H1 (cell line): ENCODE results near the gene LRRC8D. TPM values are rescaled to one million over a fixed set of nuclear protein-coding genes. Genes with fewer than 3 reads are reported as not detected.

Experiments used
- CTCF ChIA-PET: fragments of 300-600 bp; sonication (Branson Sonifier 250); formaldehyde crosslinking; loops from one replicate; lab custom pipeline; 2021; ENCODE audit not compliant: partially characterized antibody; lab: Charles Lee
- POLR2A ChIA-PET: fragments of 300-600 bp; sonication (Branson Sonifier 250); formaldehyde crosslinking; loops from one replicate; lab custom pipeline; 2021; ENCODE audit warnings: inconsistent platforms; ENCODE audit not compliant: partially characterized antibody; lab: Charles Lee
- DNase-seq, 2 experiments: peaks; one replicate each; pipeline versions ENCODE4 v3.0.0 to v3.0.0-alpha.2; 2010 to 2022; ENCODE audit warnings: low spot score in 2 of 2, low read depth in 1 of 2, mixed read lengths in 1 of 2
- FAIRE-seq: peaks from 2 replicates; lab custom pipeline; 2011; peaks lifted over from hg19 to GRCh38; lab: Jason Lieb, UNC
- H2AFZ ChIP-seq: 2 replicates; pipeline ENCODE4 v1.8.1; 2012; ENCODE audit warnings: low read length, inconsistent platforms
- H2AK5ac ChIP-seq: 2 replicates; pipeline ENCODE4 v1.6.1; 2013; ENCODE audit warnings: low read depth, low read length
- H2BK120ac ChIP-seq: replicated peaks from 2 replicates; pipeline ENCODE3; 2013; ENCODE audit warnings: low read depth, low read length, inconsistent platforms
- H2BK12ac ChIP-seq: 2 replicates; pipeline ENCODE4 v1.6.1; 2013; ENCODE audit warnings: low read depth, low read length
- H2BK15ac ChIP-seq: 2 replicates; pipeline ENCODE4 v1.6.1; 2013; ENCODE audit warnings: low read length
- H2BK20ac ChIP-seq: 2 replicates; pipeline ENCODE4 v1.6.1; 2013; ENCODE audit warnings: low read length
- H2BK5ac ChIP-seq: 2 replicates; pipeline ENCODE4 v1.6.1; 2013; ENCODE audit warnings: low read depth, low read length
- H3K14ac ChIP-seq: 2 replicates; pipeline ENCODE4 v1.6.1; 2013; ENCODE audit warnings: inconsistent platforms; ENCODE audit not compliant: insufficient read length
- H3K18ac ChIP-seq: 2 replicates; pipeline ENCODE4 v1.6.1; 2013; ENCODE audit warnings: low read length; ENCODE audit errors: extremely low read depth
- H3K23ac ChIP-seq: 2 replicates; pipeline ENCODE4 v1.6.1; 2013; ENCODE audit warnings: inconsistent platforms; ENCODE audit not compliant: insufficient read length
- H3K23me2 ChIP-seq: 2 replicates; pipeline ENCODE4 v1.6.1; 2013; ENCODE audit warnings: low read depth, low read length
- H3K27ac ChIP-seq: 2 replicates; pipeline ENCODE4 v1.6.1; 2011; ENCODE audit warnings: low read depth, low read length, inconsistent platforms
- H3K27me3 ChIP-seq, 4 experiments: replicated peaks in 1 of 4; 1 replicate in 1 of 4; 2 replicates in 3 of 4; pipeline versions ENCODE4 v1.6.1 to v1.8.1; 2011 to 2013; ENCODE audit warnings: low read length in 3 of 4, mild to moderate bottlenecking in 3 of 4, inconsistent platforms in 2 of 4, mixed read lengths in 2 of 4, moderate library complexity in 1 of 4; ENCODE audit not compliant: control insufficient read depth in 3 of 4, insufficient read depth in 3 of 4; ENCODE audit errors: extremely low read depth in 1 of 4
- H3K36me3 ChIP-seq, 4 experiments: 2 replicates each; pipeline versions ENCODE4 v1.6.1 to v1.8.1; 2011 to 2013; ENCODE audit warnings: mild to moderate bottlenecking in 4 of 4, low read length in 3 of 4, moderate library complexity in 2 of 4, control low read depth in 1 of 4, inconsistent platforms in 1 of 4; ENCODE audit not compliant: insufficient read depth in 4 of 4, control insufficient read depth in 2 of 4
- H3K4ac ChIP-seq: replicated peaks from 2 replicates; pipeline ENCODE3; 2013; ENCODE audit warnings: low read length, low read depth, mixed read lengths, inconsistent platforms; ENCODE audit not compliant: insufficient read length
- H3K4me1 ChIP-seq, 4 experiments: replicated peaks in 1 of 4; 1 replicate in 1 of 4; 2 replicates in 3 of 4; pipeline versions ENCODE4 v1.6.1 to v1.8.1; 2011 to 2013; ENCODE audit warnings: low read length in 3 of 4, inconsistent platforms in 2 of 4, mixed read lengths in 1 of 4; ENCODE audit not compliant: insufficient read depth in 4 of 4, control insufficient read depth in 3 of 4
- H3K4me2 ChIP-seq, 2 experiments: 2 replicates each; pipeline versions ENCODE4 v1.6.1 to v1.8.1; 2011 to 2013; ENCODE audit warnings: low read depth in 2 of 2, low read length in 2 of 2, control low read depth in 1 of 2, inconsistent platforms in 1 of 2, mild to moderate bottlenecking in 1 of 2; ENCODE audit not compliant: insufficient read depth in 1 of 2
- H3K4me3 ChIP-seq, 4 experiments: fragments of 200-600, 300-600 bp in 1 of 4; sonication (generic), shearing (Covaris generic), sonication (Bioruptor Twin) in 1 of 4; 2 replicates each; pipeline versions ENCODE4 v1.5.1 to v1.8.1; 2011 to 2016; ENCODE audit warnings: low read length in 4 of 4, low read depth in 3 of 4, control low read depth in 2 of 4, inconsistent platforms in 2 of 4, mild to moderate bottlenecking in 2 of 4, mixed read lengths in 1 of 4, moderate library complexity in 1 of 4; ENCODE audit not compliant: insufficient read depth in 2 of 4; ENCODE audit errors: extremely low read depth in 1 of 4
- H3K56ac ChIP-seq: replicated peaks from 2 replicates; pipeline ENCODE3; 2013; ENCODE audit warnings: low read depth, mild to moderate bottlenecking, mixed read lengths, low read length, inconsistent platforms; ENCODE audit not compliant: insufficient read length
- H3K79me1 ChIP-seq: 2 replicates; pipeline ENCODE4 v1.6.1; 2013; ENCODE audit warnings: low read depth, low read length, control low read depth
- H3K79me2 ChIP-seq, 2 experiments: 2 replicates each; pipeline versions ENCODE4 v1.6.1 to v1.8.1; 2012 to 2013; ENCODE audit warnings: low read length in 2 of 2, mild to moderate bottlenecking in 2 of 2, inconsistent platforms in 1 of 2; ENCODE audit not compliant: insufficient read depth in 2 of 2, control insufficient read depth in 1 of 2
- H3K9ac ChIP-seq, 4 experiments: replicated peaks in 1 of 4; 1 replicate in 1 of 4; 2 replicates in 3 of 4; pipeline versions ENCODE4 v1.6.1 to v1.8.1; 2011 to 2013; ENCODE audit warnings: low read depth in 3 of 4, low read length in 3 of 4, control low read depth in 2 of 4, mild to moderate bottlenecking in 2 of 4, moderate library complexity in 2 of 4, inconsistent platforms in 1 of 4; ENCODE audit errors: extremely low read depth in 1 of 4
- H3K9me3 ChIP-seq, 2 experiments: 2 replicates each; pipeline versions ENCODE4 v1.6.1 to v1.8.1; 2012 to 2013; ENCODE audit warnings: mild to moderate bottlenecking in 2 of 2, moderate library complexity in 2 of 2, control low read depth in 1 of 2, inconsistent platforms in 1 of 2, low read depth in 1 of 2, low read length in 1 of 2, mixed read lengths in 1 of 2; ENCODE audit not compliant: insufficient read depth in 2 of 2
- H4K20me1 ChIP-seq, 2 experiments: replicated peaks in 1 of 2; 2 replicates each; pipeline versions ENCODE3 to v1.8.1; 2011 to 2013; ENCODE audit warnings: inconsistent platforms in 2 of 2, low read length in 2 of 2, mild to moderate bottlenecking in 1 of 2; ENCODE audit not compliant: insufficient read depth in 2 of 2, control insufficient read depth in 1 of 2
- H4K5ac ChIP-seq: 2 replicates; pipeline ENCODE4 v1.6.1; 2013; ENCODE audit warnings: low read length, low read depth, mixed read lengths, inconsistent platforms; ENCODE audit not compliant: insufficient read length
- H4K8ac ChIP-seq: 2 replicates; pipeline ENCODE4 v1.8.0; 2013; ENCODE audit warnings: mild to moderate bottlenecking, moderate library complexity, low read length, inconsistent platforms; ENCODE audit not compliant: insufficient read depth; ENCODE audit errors: extremely low read depth
- H4K91ac ChIP-seq: replicated peaks from 2 replicates; pipeline ENCODE3; 2013; ENCODE audit warnings: low read length, mixed read lengths, inconsistent platforms; ENCODE audit not compliant: insufficient read length
- CBX5 ChIP-seq: fragments of 300-800, 300-1000 bp; sonication (generic); IDR thresholded peaks from 2 replicates; pipeline ENCODE4 v1.7.1; 2016; ENCODE audit warnings: antibody characterized with exemption, low read length, low read depth
- NRF1 ChIP-seq: IDR thresholded peaks from 2 replicates; pipeline ENCODE4 v1.6.1; 2011; ENCODE audit warnings: mild to moderate bottlenecking, low read depth, low read length, improper control_type of control experiment
- PHF8 ChIP-seq: fragments of 200-600 bp; sonication (generic); conservative IDR thresholded peaks from 2 replicates; pipeline ENCODE4 v1.7.1; 2012; ENCODE audit warnings: low read depth, mild to moderate bottlenecking, inconsistent platforms, low read length, moderate library complexity
- POLR2A ChIP-seq, 2 experiments: IDR thresholded peaks; 1 replicate in 1 of 2; 2 replicates in 1 of 2; pipeline ENCODE4 v1.6.1; 2011; ENCODE audit warnings: low read depth in 2 of 2, low read length in 2 of 2, mild to moderate bottlenecking in 2 of 2; ENCODE audit errors: control extremely low read depth in 1 of 2
- RBBP5 ChIP-seq: IDR thresholded peaks from 2 replicates; pipeline ENCODE4 v1.7.1; 2012; ENCODE audit warnings: low read depth, mild to moderate bottlenecking, inconsistent platforms, low read length, moderate library complexity, borderline replicate concordance
- SIRT6 ChIP-seq: IDR thresholded peaks from one replicate; pipeline ENCODE4 v1.7.1; 2012; ENCODE audit warnings: low read length, inconsistent platforms
- WGBS, 2 experiments: shearing (Covaris generic) in 1 of 2; methylation state at CpG; one replicate each; pipeline versions ENCODE4 v1.1.6 to v1.1.7; 2013 to 2015; ENCODE audit warnings: low lambda C conversion rate in 2 of 2, mixed read lengths in 2 of 2, inconsistent platforms in 1 of 2, low coverage in 1 of 2, missing lambda C conversion rate in 1 of 2; ENCODE audit not compliant: insufficient replicate concordance in 2 of 2, insufficient coverage in 1 of 2, insufficient read length in 1 of 2; ENCODE audit errors: extremely low coverage in 1 of 2, missing lambda C conversion rate in 1 of 2; 5-methylcytosine and 5-hydroxymethylcytosine counted together
- polyA plus RNA-seq, 7 experiments: library from polyadenylated mRNA; depleted of rRNA in 3 of 7; stranded (reverse) in 5 of 7; unstranded in 2 of 7; fragments of >200 nt in 5 of 7; fragments of 200-250 nt in 2 of 7; gene quantifications; 1 replicate in 5 of 7; 2 replicates in 1 of 7; 4 replicates in 1 of 7; pipeline versions ENCODE4 v1.2.1 to v1.2.3, GENCODE V29; 2011 to 2013; ENCODE audit warnings: missing spikeins in 2 of 7, mixed read lengths in 2 of 7
- total RNA-seq: library from RNA; stranded (reverse); fragmentation: NEBNext Ultra II Directional; extraction: Animal tissue kit (Norgen Biotek cat#: 25700); gene quantifications from 2 replicates; pipeline ENCODE4 v1.2.1, GENCODE V29; 2021
- TF ChIP-seq, protein P1 (sequence below): IDR thresholded peaks from 2 replicates; pipeline ENCODE4 v1.6.1; 2012; ENCODE audit warnings: inconsistent platforms
- TF ChIP-seq, protein P2 (sequence below): IDR thresholded peaks from 2 replicates; pipeline ENCODE4 v1.6.1; 2012; ENCODE audit warnings: low read length, inconsistent platforms

LRRC8D gene
- total and polyA plus RNA-seq, 2 of the 8 experiments (the other 6 are each of a cell fraction or from before 2014, with no cell fraction given) = 42.0 to 58.5 TPM

DNA sequence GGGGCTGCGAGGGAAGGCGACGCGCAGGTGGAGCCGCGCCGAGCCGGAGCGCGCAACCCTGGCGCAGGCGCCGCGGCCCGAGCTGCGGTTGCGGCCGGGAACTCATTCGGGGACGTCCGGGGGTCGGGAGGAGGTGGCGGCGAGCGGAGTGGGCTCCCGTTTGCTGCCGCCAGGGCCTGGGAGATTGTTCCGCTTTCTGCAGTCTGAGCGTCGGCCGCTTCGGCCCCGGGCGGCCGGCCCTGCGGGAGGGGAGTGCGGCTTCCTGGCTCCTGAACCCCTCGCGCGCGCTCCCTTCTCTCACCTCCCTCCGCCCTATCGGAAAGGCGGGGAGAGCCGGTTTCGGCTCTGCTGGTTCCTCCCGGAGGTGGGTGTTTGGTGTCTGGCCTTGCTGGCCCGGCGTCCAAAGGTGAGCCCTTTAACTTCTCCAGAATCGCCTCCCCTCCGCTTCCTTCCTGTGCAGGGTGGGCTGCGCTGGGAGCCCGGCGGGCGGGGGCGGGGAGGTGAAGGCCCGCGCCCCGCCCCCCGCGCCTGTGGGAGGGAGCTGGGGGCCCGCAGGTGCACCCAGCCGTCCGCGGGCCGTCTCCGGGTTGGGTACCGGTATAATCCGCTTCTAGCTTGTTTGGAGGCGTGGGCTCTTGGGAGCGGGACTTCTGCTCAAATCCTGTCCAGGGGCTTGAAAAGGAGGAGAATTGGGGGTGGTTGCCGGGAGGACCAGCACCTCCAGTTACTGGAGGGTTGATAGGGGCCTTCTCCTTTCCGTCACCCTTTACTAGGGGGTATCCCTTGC, 683 bp downstream of the LRRC8D start:
- Histone ChIP-seq H2BK5ac (peak overlapping the region; percentile 86), H2BK15ac (no peak overlapping the region), H3K4me2 (peak overlapping the region; percentile 89 to 96), H3K4me3 (peak overlapping the region; percentile 72 to 89 (median 78)), H3K79me2 (peaks cover 23 to 53% of the 10 kb centered on the region in 2 experiments), H3K9me3 (no peaks in the 10 kb centered on the region), H4K91ac (peak overlapping the region; percentile 89), H3K14ac (no peak overlapping the region), H2AK5ac (peak overlapping the region; percentile 92; the same call in 1 of the 2 replicates), H2BK12ac (peak overlapping the region; percentile 100; the same call in 1 of the 2 replicates), H3K23me2 (peaks cover 9% of the 10 kb centered on the region), H3K36me3 (peaks cover 0 to 4% (median 1%) of the 10 kb centered on the region in 4 experiments; a peak in 1 of 8 replicates), H3K4ac (no peak overlapping the region), H2AFZ (no peak overlapping the region), H3K56ac (peak overlapping the region; percentile 92), H3K4me1 (peaks cover 0 to 5% (median 3%) of the 10 kb centered on the region in 4 experiments; a peak in 6 of 7 replicates), H4K20me1 (peaks cover 2 to 8% of the 10 kb centered on the region in 2 experiments), H3K23ac (no peak overlapping the region), H4K5ac (peak overlapping the region; percentile 48), H3K18ac (peak overlapping the region; percentile 25), H2BK120ac (no peak overlapping the region), H3K27ac (peak overlapping the region; percentile 81), H3K79me1 (peaks cover 6% of the 10 kb centered on the region; the same call in 1 of the 2 replicates), H4K8ac (peak overlapping the region; percentile 99), H3K27me3 (peaks cover 0 to 5% (median 2%) of the 10 kb centered on the region in 4 experiments; a peak in 4 of 7 replicates), H3K9ac (peak overlapping the region; percentile 89 to 98 (median 93)), H2BK20ac (no peak overlapping the region)
- ChIA-PET CTCF (interaction anchor here (0.8 to 2.1 kb wide), 7 partner anchors 8 to 111 kb away, joined by 3 to 9 read pairs (median 4); no protein-coding TSS in a partner anchor), POLR2A (interaction anchor here (0.6 to 7.1 kb wide), 26 partner anchors 9 to 233 kb away, joined by 3 to 87 read pairs (median 4); partner anchors contain the start of gene ZNF326)
- FAIRE-seq (no peak), DNase-seq (peak in 1 of 2 experiments; percentile 78)
- WGBS, 2 experiments = 1% methylated on average over 40 of the region's 73 CpGs; no CpG with 5 or more reads in 1 of the 2 experiments
- TF ChIP-seq RBBP5 (peak; percentile 93; the same call in 1 of the 2 replicates), POLR2A (IDR thresholded peaks at IDR 0.05; ENCODE audit: control extremely low read depth in 1 of 2, low read depth in 2 of 2, low read length in 2 of 2) (peak in 1 of 2 experiments; percentile 8; a peak in 1 of 3 replicates), NRF1 (0 out of 2 replicates have a peak, but pooled peaks have one; percentile 13), CBX5 (no peak), SIRT6 (no peak), PHF8 (peak; percentile 63)
- TF ChIP-seq, protein P1, sequence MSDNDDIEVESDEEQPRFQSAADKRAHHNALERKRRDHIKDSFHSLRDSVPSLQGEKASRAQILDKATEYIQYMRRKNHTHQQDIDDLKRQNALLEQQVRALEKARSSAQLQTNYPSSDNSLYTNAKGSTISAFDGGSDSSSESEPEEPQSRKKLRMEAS = 0 out of 2 replicates have a peak, but pooled peaks have one; percentile 1
- TF ChIP-seq, protein P2, sequence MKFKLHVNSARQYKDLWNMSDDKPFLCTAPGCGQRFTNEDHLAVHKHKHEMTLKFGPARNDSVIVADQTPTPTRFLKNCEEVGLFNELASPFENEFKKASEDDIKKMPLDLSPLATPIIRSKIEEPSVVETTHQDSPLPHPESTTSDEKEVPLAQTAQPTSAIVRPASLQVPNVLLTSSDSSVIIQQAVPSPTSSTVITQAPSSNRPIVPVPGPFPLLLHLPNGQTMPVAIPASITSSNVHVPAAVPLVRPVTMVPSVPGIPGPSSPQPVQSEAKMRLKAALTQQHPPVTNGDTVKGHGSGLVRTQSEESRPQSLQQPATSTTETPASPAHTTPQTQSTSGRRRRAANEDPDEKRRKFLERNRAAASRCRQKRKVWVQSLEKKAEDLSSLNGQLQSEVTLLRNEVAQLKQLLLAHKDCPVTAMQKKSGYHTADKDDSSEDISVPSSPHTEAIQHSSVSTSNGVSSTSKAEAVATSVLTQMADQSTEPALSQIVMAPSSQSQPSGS = no peak
